Measurements from ENCODE around the gene GORASP2. TPM values are rescaled to one million over a fixed set of nuclear protein-coding genes. Genes with fewer than 3 reads are reported as not detected.
"Not testable (repeated sequence)": the region's sequence is repeated elsewhere in the genome, so short reads cannot be mapped to it uniquely, and the experiment has no call there.

The GORASP2 gene
- total and polyA plus RNA-seq, 4 experiments from 2014 or later, result 82.4 to 116 (median 97.1) TPM

GRCh38 chr2:170905864-170906263 is 23.2 kb upstream of the GORASP2 start:
- H3K36me3 Mint-ChIP-seq, result peaks cover 6 to 7% of the 10 kb centered on the region in 2 donors
- H3K4me3 ChIP-seq (ENCODE audit: low read length in 2 of 2), result no peak overlapping the region
- no peak overlapping the region for H3K27ac Mint-ChIP-seq
- peaks cover 4 to 11% of the 10 kb centered on the region in 2 donors for H3K27me3 Mint-ChIP-seq
- DNase-seq, result no peak
- no peaks in the 10 kb centered on the region for H3K27me3 ChIP-seq (ENCODE audit: insufficient read depth, low read length)
- H3K4me1 Mint-ChIP-seq, result no peaks in the 10 kb centered on the region
- intact Hi-C loops (cut with micrococcal nuclease), result no loop called here
- POLR2A ChIA-PET (ENCODE audit: partially characterized antibody), result no interaction called here
- no peak overlapping the region for H3K27ac ChIP-seq (ENCODE audit: low read depth, low read length)
- peaks cover 0 to 37% (median 23%) of the 10 kb centered on the region in 8 donors for H3K9me3 Mint-ChIP-seq
- no peaks in the 10 kb centered on the region for H3K36me3 ChIP-seq (ENCODE audit: insufficient read depth, low read length)
- CTCF ChIA-PET (ENCODE audit: partially characterized antibody), result interaction anchor here (1.3 to 1.8 kb wide), 2 partner anchors 23 to 33 kb away, joined by 5 to 6 read pairs; partner anchors contain the start of gene GORASP2
- H3K4me3 Mint-ChIP-seq, result no peak overlapping the region
- H3K4me1 ChIP-seq (ENCODE audit: insufficient read depth, low read length), result no peaks in the 10 kb centered on the region
- peaks cover 0 to 4% of the 10 kb centered on the region in 2 donors for H3K9me3 ChIP-seq (ENCODE audit: control insufficient read depth in 1 of 2, low read length in 2 of 2)

GRCh38 chr2:170911314-170911889 is 17.7 kb upstream of the GORASP2 start:
- Histone ChIP-seq H3K27me3 (ENCODE audit: insufficient read depth, low read length) (no peaks in the 10 kb centered on the region), H3K27ac (ENCODE audit: low read depth, low read length) (no peak overlapping the region), H3K4me3 (ENCODE audit: low read length in 2 of 2) (no peak overlapping the region), H3K36me3 (ENCODE audit: insufficient read depth, low read length) (no peaks in the 10 kb centered on the region), H3K9me3 (ENCODE audit: control insufficient read depth in 1 of 2, low read length in 2 of 2) (peaks cover 0 to 16% of the 10 kb centered on the region in 2 donors), H3K4me1 (ENCODE audit: insufficient read depth, low read length) (no peaks in the 10 kb centered on the region)
- Mint-ChIP-seq H3K4me3 (no peak overlapping the region), H3K27ac (no peak overlapping the region), H3K27me3 (peaks cover 10 to 11% of the 10 kb centered on the region in 2 donors), H3K9me3 (peaks cover 4 to 77% (median 57%) of the 10 kb centered on the region in 8 donors), H3K4me1 (no peaks in the 10 kb centered on the region), H3K36me3 (peaks cover 19 to 21% of the 10 kb centered on the region in 2 donors)
- ChIA-PET CTCF (ENCODE audit: partially characterized antibody) (no interaction called here), POLR2A (ENCODE audit: partially characterized antibody) (no interaction called here)
- DNase-seq, result no peak
- intact Hi-C loops (cut with micrococcal nuclease), result no loop called here

- H3K4me1 Mint-ChIP-seq; POLR2A ChIA-PET (ENCODE audit: partially characterized antibody); H3K27me3 ChIP-seq (ENCODE audit: insufficient read depth, low read length); H3K27me3 Mint-ChIP-seq; intact Hi-C loops (cut with micrococcal nuclease); H3K36me3 ChIP-seq (ENCODE audit: insufficient read depth, low read length); DNase-seq; H3K4me3 Mint-ChIP-seq; H3K4me1 ChIP-seq (ENCODE audit: insufficient read depth, low read length); H3K27ac ChIP-seq (ENCODE audit: low read depth, low read length); H3K27ac Mint-ChIP-seq; H3K4me3 ChIP-seq (ENCODE audit: low read length in 2 of 2): not testable (repeated sequence)
- H3K9me3 ChIP-seq (ENCODE audit: control insufficient read depth in 1 of 2, low read length in 2 of 2), result peaks cover 0 to 18% of the 10 kb centered on the region in 2 donors
- CTCF ChIA-PET (ENCODE audit: partially characterized antibody), result interaction anchor here (1.2 kb wide), 1 partner anchor 42 kb away, joined by 3 read pairs; no protein-coding TSS in a partner anchor
- Mint-ChIP-seq H3K36me3 (peaks cover 15 to 18% of the 10 kb centered on the region in 2 donors), H3K9me3 (peaks cover 4 to 61% (median 58%) of the 10 kb centered on the region in 8 donors)
Measured at GRCh38 chr2:170914994-170915666, 13.9 kb upstream of the GORASP2 start.

- no peak overlapping the region for H3K27ac Mint-ChIP-seq
- H3K4me3 Mint-ChIP-seq, result no peak overlapping the region
- Histone ChIP-seq H3K27ac (ENCODE audit: low read depth, low read length) (no peak overlapping the region), H3K4me3 (ENCODE audit: low read length in 2 of 2) (no peak overlapping the region), H3K36me3 (ENCODE audit: insufficient read depth, low read length) (no peaks in the 10 kb centered on the region), H3K27me3 (ENCODE audit: insufficient read depth, low read length) (no peaks in the 10 kb centered on the region), H3K9me3 (ENCODE audit: control insufficient read depth in 1 of 2, low read length in 2 of 2) (peaks cover 0 to 12% of the 10 kb centered on the region in 2 donors), H3K4me1 (ENCODE audit: insufficient read depth, low read length) (no peaks in the 10 kb centered on the region)
- H3K9me3 Mint-ChIP-seq, result peaks cover 4 to 39% (median 37%) of the 10 kb centered on the region in 8 donors
- peaks cover 11 to 18% of the 10 kb centered on the region in 2 donors for H3K36me3 Mint-ChIP-seq
- intact Hi-C loops (cut with micrococcal nuclease), result no loop called here
- ChIA-PET CTCF (ENCODE audit: partially characterized antibody) (no interaction called here), POLR2A (ENCODE audit: partially characterized antibody) (no interaction called here)
- peaks cover 9 to 10% of the 10 kb centered on the region in 2 donors for H3K27me3 Mint-ChIP-seq
- no peaks in the 10 kb centered on the region for H3K4me1 Mint-ChIP-seq
- DNase-seq, result no peak
Measured at GRCh38 chr2:170917219-170917913, 11.7 kb upstream of the GORASP2 start.

DNA sequence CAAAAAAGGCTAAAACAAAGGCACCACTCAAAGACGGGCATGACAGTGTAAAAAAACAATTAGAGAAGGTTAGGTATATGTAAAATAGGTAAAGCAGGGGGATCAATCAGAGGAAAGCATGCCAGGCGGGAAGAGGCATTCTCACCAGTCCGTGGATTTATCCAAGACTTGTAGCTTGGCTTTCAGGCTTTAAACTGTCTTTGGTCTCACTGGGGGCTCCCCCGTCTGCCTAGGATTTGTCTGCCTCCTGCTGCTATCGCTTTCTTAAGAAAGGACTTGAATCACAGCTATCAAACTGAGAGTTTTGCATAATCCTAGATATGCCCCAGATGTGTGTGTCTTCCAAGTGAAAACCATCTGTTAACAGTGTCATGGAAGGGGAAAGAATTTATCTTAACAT is 11.1 kb upstream of the GORASP2 start:
- Mint-ChIP-seq H3K4me3 (no peak overlapping the region), H3K4me1 (no peaks in the 10 kb centered on the region), H3K27me3 (peaks cover 8% of the 10 kb centered on the region in 2 donors), H3K27ac (no peak overlapping the region), H3K36me3 (peaks cover 8 to 16% of the 10 kb centered on the region in 2 donors), H3K9me3 (peaks cover 4 to 34% (median 32%) of the 10 kb centered on the region in 8 donors)
- no peak overlapping the region for H3K27ac ChIP-seq (ENCODE audit: low read depth, low read length)
- ChIA-PET CTCF (ENCODE audit: partially characterized antibody) (no interaction called here), POLR2A (ENCODE audit: partially characterized antibody) (no interaction called here)
- no peaks in the 10 kb centered on the region for H3K36me3 ChIP-seq (ENCODE audit: insufficient read depth, low read length)
- intact Hi-C loops (cut with micrococcal nuclease), result no loop called here
- peaks cover 0 to 9% of the 10 kb centered on the region in 2 donors for H3K9me3 ChIP-seq (ENCODE audit: control insufficient read depth in 1 of 2, low read length in 2 of 2)
- DNase-seq, result no peak
- H3K27me3 ChIP-seq (ENCODE audit: insufficient read depth, low read length), result no peaks in the 10 kb centered on the region
- H3K4me1 ChIP-seq (ENCODE audit: insufficient read depth, low read length), result no peaks in the 10 kb centered on the region
- H3K4me3 ChIP-seq (ENCODE audit: low read length in 2 of 2), result no peak overlapping the region

DNA sequence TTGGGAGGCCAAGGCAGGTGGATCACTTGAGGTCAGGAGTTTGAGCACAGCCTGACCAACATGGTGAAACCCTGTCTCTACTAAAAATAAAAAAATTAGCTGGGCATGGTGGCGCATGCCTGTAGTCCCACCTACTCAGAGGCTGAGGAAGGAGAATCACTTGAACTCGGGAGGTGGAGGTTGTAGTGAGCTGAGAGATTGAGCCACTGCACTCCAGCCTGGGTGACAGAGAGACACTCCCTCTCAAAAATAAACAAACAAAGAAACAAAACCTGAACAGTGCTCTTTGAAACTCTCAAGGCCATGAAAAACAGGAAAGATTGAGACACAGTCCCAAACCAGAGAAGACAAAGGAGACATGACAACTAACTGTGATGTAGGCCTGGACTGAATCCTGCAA is 7.2 kb upstream of the GORASP2 start:
- H3K9me3 Mint-ChIP-seq, result peaks cover 0 to 14% (median 11%) of the 10 kb centered on the region in 8 donors
- H3K9me3 ChIP-seq (ENCODE audit: control insufficient read depth in 1 of 2, low read length in 2 of 2), result peaks cover 0 to 11% of the 10 kb centered on the region in 2 donors
- H3K4me3 Mint-ChIP-seq; H3K36me3 ChIP-seq (ENCODE audit: insufficient read depth, low read length); H3K27ac Mint-ChIP-seq; intact Hi-C loops (cut with micrococcal nuclease); H3K27me3 ChIP-seq (ENCODE audit: insufficient read depth, low read length); DNase-seq; H3K27me3 Mint-ChIP-seq; H3K4me3 ChIP-seq (ENCODE audit: low read length in 2 of 2); POLR2A ChIA-PET (ENCODE audit: partially characterized antibody); H3K27ac ChIP-seq (ENCODE audit: low read depth, low read length); H3K36me3 Mint-ChIP-seq; H3K4me1 Mint-ChIP-seq; H3K4me1 ChIP-seq (ENCODE audit: insufficient read depth, low read length): not testable (repeated sequence)
- CTCF ChIA-PET (ENCODE audit: partially characterized antibody), result interaction anchor here (1.4 kb wide), 1 partner anchor 51 kb away, joined by 3 read pairs; no protein-coding TSS in a partner anchor
